Fibroblast of the aortic adventitia (primary cell): ENCODE measurements around the gene TTC39B. TPM values are rescaled to one million over a fixed set of nuclear protein-coding genes. Genes with fewer than 3 reads are reported as not detected.
A peak's percentile ranks its signal among the peaks of the same experiment; 100 is the strongest.

ENCODE experiments used
- DNase-seq: peaks from one replicate; pipeline ENCODE4 v3.0.0-alpha.2; 2010; ENCODE audit warnings: low read depth
- H3K4me3 ChIP-seq: 2 replicates; pipeline ENCODE4 v1.5.1; 2011; ENCODE audit warnings: low read depth, mild to moderate bottlenecking, control low read depth, low read length, moderate library complexity
- CTCF ChIP-seq: IDR thresholded peaks from 2 replicates; pipeline ENCODE4 v1.5.1; 2011; ENCODE audit warnings: mild to moderate bottlenecking, low read length, control low read depth, inconsistent platforms; ENCODE audit not compliant: insufficient read depth
- total RNA-seq: library from RNA; depleted of rRNA; stranded (reverse); fragments of >200 nt; gene quantifications from 2 replicates; pipeline ENCODE4 v1.2.3, GENCODE V29; 2012; ENCODE audit warnings: low replicate concordance

Gene TTC39B
- total RNA-seq, 1 donor = 22.1 TPM

- TF ChIP-seq CTCF = no peak
- no peak overlapping the region for H3K4me3 ChIP-seq
- peak; percentile 75 for DNase-seq
These were observed 86.2 kb downstream of the TTC39B start for GRCh38 chr9:15220658-15221318.

GRCh38 chr9:15219546-15219945 lies 87.5 kb downstream of the TTC39B start:
- DNase-seq = no peak
- no peak for TF ChIP-seq CTCF

GRCh38 chr9:15218994-15219393 lies 88.0 kb downstream of the TTC39B start:
- H3K4me3 ChIP-seq = no peak overlapping the region
- TF ChIP-seq CTCF = no peak
- no peak for DNase-seq

More at GRCh38 chr9:15219546-15219945, 87.5 kb downstream of the TTC39B start:
- H3K4me3 ChIP-seq = no peak overlapping the region

GRCh38 chr9:15213249-15213648 lies 93.8 kb downstream of the TTC39B start:
- DNase-seq = no peak
- no peak for TF ChIP-seq CTCF
- no peak overlapping the region for H3K4me3 ChIP-seq

- H3K4me3 ChIP-seq = no peak overlapping the region
- peak; percentile 41 for DNase-seq
- TF ChIP-seq CTCF = no peak
These were observed 95.1 kb downstream of the TTC39B start for GRCh38 chr9:15211815-15212495.

- peak; percentile 96 for TF ChIP-seq CTCF
- H3K4me3 ChIP-seq = no peak overlapping the region
- peak; percentile 86 for DNase-seq
These were observed 95.7 kb downstream of the TTC39B start for GRCh38 chr9:15211160-15211814.
